Upper lobe of left lung (tissue), 6 donors: Measurements from ENCODE around the gene PCSK5. TPM values are rescaled to one million over a fixed set of nuclear protein-coding genes. Genes with fewer than 3 reads are reported as not detected.

Source experiments
- ATAC-seq, 2 donors: fragments of 200-7000 bp; cut with Tn5 transposase; one replicate each; pipeline ENCODE4 v1.9.1; 2022; ENCODE audit warnings: mild to moderate bottlenecking in 2 of 2, moderate library complexity in 2 of 2; ENCODE audit not compliant: low FRiP score in 2 of 2
- DNase-seq, 2 donors: peaks; one replicate each; pipeline ENCODE4 v3.0.0-alpha.2; 2019 to 2020
- H3K27ac ChIP-seq, 4 donors: fragments of 200-600 bp; sonication (generic); one replicate each; pipeline ENCODE4 v1.5.1; 2016 to 2019
- H3K27me3 ChIP-seq, 4 donors: fragments of 200-600 bp; sonication (generic); one replicate each; pipeline ENCODE4 v1.5.1; 2017 to 2019
- H3K36me3 ChIP-seq, 4 donors: fragments of 200-600 bp; sonication (generic); one replicate each; pipeline ENCODE4 v1.5.1; 2016 to 2019
- H3K4me1 ChIP-seq, 4 donors: fragments of 200-600 bp; sonication (generic); one replicate each; pipeline ENCODE4 v1.5.1; 2018 to 2019
- H3K4me3 ChIP-seq, 4 donors: fragments of 200-600 bp; sonication (generic); one replicate each; pipeline ENCODE4 v1.5.1; 2017 to 2019; ENCODE audit warnings: mild to moderate bottlenecking in 2 of 4, moderate library complexity in 1 of 4
- H3K9me3 ChIP-seq, 4 donors: fragments of 200-600 bp; sonication (generic); one replicate each; pipeline ENCODE4 v1.5.1; 2018 to 2019
- CTCF ChIP-seq, 6 experiments: fragments of 450-650 bp in 4 of 6; fragments of 200-600 bp in 2 of 6; sonication (generic) in 2 of 6; IDR thresholded peaks; one replicate each; pipeline ENCODE4 v1.5.1; 2016 to 2019; ENCODE audit warnings: antibody characterized with exemption in 6 of 6
- EP300 ChIP-seq, 4 donors: sonication (generic); formaldehyde crosslinking; IDR thresholded peaks; one replicate each; pipeline ENCODE4 v1.5.1; 2017; ENCODE audit warnings: antibody characterized with exemption in 4 of 4, control low read depth in 2 of 4
- POLR2A ChIP-seq, 4 donors: fragments of 450-650 bp; IDR thresholded peaks; one replicate each; pipeline ENCODE4 v1.5.1; 2016 to 2017; ENCODE audit warnings: antibody characterized with exemption in 4 of 4, mild to moderate bottlenecking in 2 of 4
- POLR2AphosphoS5 ChIP-seq, 2 donors: sonication (generic); formaldehyde crosslinking; IDR thresholded peaks; one replicate each; pipeline ENCODE4 v1.5.1; 2017; ENCODE audit warnings: antibody characterized with exemption in 2 of 2
- WGBS, 2 donors: methylation state at CpG; one replicate each; pipeline ENCODE4 v1.1.5; 2017 to 2018; 5-methylcytosine and 5-hydroxymethylcytosine counted together
- total RNA-seq, 6 donors: library from RNA; depleted of rRNA in 4 of 6; stranded (reverse); fragments of >200 nt in 4 of 6; gene quantifications; one replicate each; pipeline versions ENCODE4 v1.1.0 to v1.2.1, GENCODE V29; 2016 to 2021
- donor health status: DM: no; HTN: no; CAD: no; lungs with moderate emphysema.
- donor health status: DM: no; HTN: yes; CAD: no; lungs with severe emphysema.

Gene PCSK5
- total RNA-seq, 6 donors from 2014 or later, result 12.8 to 29.2 (median 18.3) TPM

DNA sequence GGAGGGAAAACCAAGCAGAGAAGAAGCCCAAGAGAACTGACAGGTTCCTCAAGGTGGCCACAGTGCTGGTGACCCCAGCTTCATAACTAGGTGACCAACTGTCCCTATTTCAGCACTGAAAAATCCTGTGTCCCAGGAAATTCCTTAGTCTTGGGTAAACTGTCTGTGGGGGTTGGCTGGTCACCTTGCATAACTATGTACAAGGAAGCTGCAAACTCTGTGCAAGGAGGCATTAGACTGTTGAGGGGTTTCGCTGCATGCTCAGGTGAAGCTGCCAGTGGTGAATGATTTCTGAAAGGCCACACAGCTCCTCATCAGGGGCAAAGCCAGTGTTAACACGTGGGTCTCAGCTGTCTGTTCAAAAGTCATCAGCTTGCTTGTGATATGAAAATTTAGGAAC is 36.9 kb downstream of the PCSK5 start:
- Histone ChIP-seq H3K27me3 (no peaks in the 10 kb centered on the region), H3K9me3 (no peaks in the 10 kb centered on the region), H3K4me3 (no peak overlapping the region), H3K4me1 (peaks cover 4 to 16% (median 5%) of the 10 kb centered on the region in 4 donors), H3K36me3 (no peaks in the 10 kb centered on the region), H3K27ac (no peak overlapping the region)
- DNase-seq (no peak), ATAC-seq (no peak)
- WGBS, 2 donors, result 50 to 81% methylated on average over 2 of the region's 2 CpGs
- TF ChIP-seq POLR2A (IDR thresholded peaks at IDR 0.05) (no peak), POLR2AphosphoS5 (IDR thresholded peaks at IDR 0.05) (no peak), EP300 (IDR thresholded peaks at IDR 0.05) (no peak), CTCF (IDR thresholded peaks at IDR 0.05) (no peak)

GRCh38 chr9:75930190-75930589 is 39.7 kb downstream of the PCSK5 start:
- ATAC-seq, result peak in 1 of 2 donors; percentile 38
- peak overlapping the region; percentile 35 to 50 (median 42) for H3K27ac ChIP-seq
- TF ChIP-seq POLR2AphosphoS5 (IDR thresholded peaks at IDR 0.05) (no peak), POLR2A (IDR thresholded peaks at IDR 0.05) (no peak)

DNA sequence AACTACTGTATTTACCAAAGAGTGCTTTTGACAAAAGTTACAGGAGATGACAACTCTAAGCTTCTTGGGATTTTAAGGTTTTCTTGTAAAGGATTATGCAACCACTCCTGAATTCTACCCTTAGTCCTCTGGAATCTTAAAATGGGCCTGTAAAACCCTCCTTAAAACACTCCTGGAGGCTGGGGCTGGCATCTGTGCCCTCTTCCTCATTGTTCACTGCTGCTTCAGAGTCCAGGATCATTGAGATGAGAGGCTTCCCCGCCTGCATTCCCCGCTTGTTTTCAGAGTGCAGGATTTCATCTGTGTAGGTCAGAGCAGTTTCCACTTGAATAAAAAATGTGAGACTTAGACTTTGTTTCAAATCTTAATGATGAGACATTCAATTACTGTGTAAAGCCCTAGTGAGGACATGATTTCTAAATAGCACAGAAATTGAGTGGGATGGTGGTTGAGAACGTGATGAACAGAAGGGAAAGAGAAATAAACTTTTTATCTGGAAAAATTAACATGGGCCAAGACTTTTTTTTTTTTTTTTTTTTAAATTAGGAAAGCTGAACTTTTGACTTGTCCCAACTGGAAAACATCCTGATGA is 40.4 kb downstream of the PCSK5 start:
- Histone ChIP-seq H3K36me3 (peaks cover 0 to 5% (median 1%) of the 10 kb centered on the region in 4 donors), H3K4me1 (peaks cover 4 to 23% (median 5%) of the 10 kb centered on the region in 4 donors), H3K27ac (peak overlapping the region; percentile 35 to 50 (median 42)), H3K9me3 (no peaks in the 10 kb centered on the region), H3K4me3 (no peak overlapping the region), H3K27me3 (no peaks in the 10 kb centered on the region)
- DNase-seq (peak in 1 of 2 donors; percentile 63), ATAC-seq (peak; percentile 66 to 89)
- no peak for TF ChIP-seq POLR2A (IDR thresholded peaks at IDR 0.05)
- no peak for TF ChIP-seq EP300 (IDR thresholded peaks at IDR 0.05)
- no peak for TF ChIP-seq CTCF (IDR thresholded peaks at IDR 0.05)
- TF ChIP-seq POLR2AphosphoS5 (IDR thresholded peaks at IDR 0.05), result no peak
- WGBS, 2 donors, result 51 to 69% methylated on average over 3 of the region's 3 CpGs

More at GRCh38 chr9:75930190-75930589, 39.7 kb downstream of the PCSK5 start:
- no peak for DNase-seq
- H3K4me3 ChIP-seq, result no peak overlapping the region
- H3K27me3 ChIP-seq, result no peaks in the 10 kb centered on the region
- peaks cover 4 to 16% (median 5%) of the 10 kb centered on the region in 4 donors for H3K4me1 ChIP-seq
- H3K36me3 ChIP-seq, result peaks cover 0 to 5% (median 1%) of the 10 kb centered on the region in 4 donors
- 89 to 94% methylated on average over 4 of the region's 4 CpGs for WGBS, 2 donors
- H3K9me3 ChIP-seq, result no peaks in the 10 kb centered on the region

GRCh38 chr9:75933982-75934381 is 43.5 kb downstream of the PCSK5 start:
- H3K27me3 ChIP-seq, result no peaks in the 10 kb centered on the region
- TF ChIP-seq EP300 (IDR thresholded peaks at IDR 0.05) (no peak), CTCF (IDR thresholded peaks at IDR 0.05) (no peak), POLR2AphosphoS5 (IDR thresholded peaks at IDR 0.05) (no peak), POLR2A (IDR thresholded peaks at IDR 0.05) (no peak)
- peaks cover 4 to 23% (median 5%) of the 10 kb centered on the region in 4 donors for H3K4me1 ChIP-seq
- H3K9me3 ChIP-seq, result no peaks in the 10 kb centered on the region
- H3K36me3 ChIP-seq, result peaks cover 0 to 5% (median 1%) of the 10 kb centered on the region in 4 donors
- H3K27ac ChIP-seq, result no peak overlapping the region
- no peak overlapping the region for H3K4me3 ChIP-seq
- 92 to 94% methylated on average over 7 of the region's 7 CpGs for WGBS, 2 donors
- ATAC-seq, result no peak
- DNase-seq, result no peak

DNA sequence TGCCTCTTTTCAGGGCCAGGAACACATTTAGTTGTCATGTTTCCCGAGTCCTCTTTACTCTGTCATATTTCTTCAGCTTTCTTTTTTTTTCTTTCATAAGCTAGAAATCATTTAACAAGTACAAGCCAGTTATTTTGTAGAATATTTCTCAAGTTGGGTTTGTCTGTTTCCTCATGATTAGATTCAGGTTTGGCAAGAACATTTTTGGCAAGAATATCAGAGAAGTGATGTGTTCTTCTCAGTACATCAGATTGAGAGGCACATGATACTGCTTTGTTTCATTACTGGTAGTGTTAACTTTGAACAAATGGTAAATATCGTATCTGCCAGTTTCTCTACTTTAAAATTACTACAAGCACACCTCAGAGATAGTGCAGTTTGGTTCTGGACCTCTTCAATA is 45.1 kb downstream of the PCSK5 start:
- H3K4me3 ChIP-seq, result no peak overlapping the region
- H3K36me3 ChIP-seq, result peaks cover 0 to 5% (median 1%) of the 10 kb centered on the region in 4 donors
- no peak for ATAC-seq
- TF ChIP-seq CTCF (IDR thresholded peaks at IDR 0.05) (no peak), POLR2A (IDR thresholded peaks at IDR 0.05) (no peak), POLR2AphosphoS5 (IDR thresholded peaks at IDR 0.05) (no peak), EP300 (IDR thresholded peaks at IDR 0.05) (no peak)
- WGBS, 2 donors, result 43 to 60% methylated on average over 2 of the region's 2 CpGs
- H3K27ac ChIP-seq, result no peak overlapping the region
- no peaks in the 10 kb centered on the region for H3K9me3 ChIP-seq
- DNase-seq, result no peak
- peaks cover 4 to 17% (median 5%) of the 10 kb centered on the region in 4 donors for H3K4me1 ChIP-seq
- H3K27me3 ChIP-seq, result no peaks in the 10 kb centered on the region
